ENCODE data around the gene PPP1R13B. TPM values are rescaled to one million over a fixed set of nuclear protein-coding genes. Genes with fewer than 3 reads are reported as not detected.

The PPP1R13B gene
- total RNA-seq, 1 donor from 2014 or later: 40.3 TPM

DNA sequence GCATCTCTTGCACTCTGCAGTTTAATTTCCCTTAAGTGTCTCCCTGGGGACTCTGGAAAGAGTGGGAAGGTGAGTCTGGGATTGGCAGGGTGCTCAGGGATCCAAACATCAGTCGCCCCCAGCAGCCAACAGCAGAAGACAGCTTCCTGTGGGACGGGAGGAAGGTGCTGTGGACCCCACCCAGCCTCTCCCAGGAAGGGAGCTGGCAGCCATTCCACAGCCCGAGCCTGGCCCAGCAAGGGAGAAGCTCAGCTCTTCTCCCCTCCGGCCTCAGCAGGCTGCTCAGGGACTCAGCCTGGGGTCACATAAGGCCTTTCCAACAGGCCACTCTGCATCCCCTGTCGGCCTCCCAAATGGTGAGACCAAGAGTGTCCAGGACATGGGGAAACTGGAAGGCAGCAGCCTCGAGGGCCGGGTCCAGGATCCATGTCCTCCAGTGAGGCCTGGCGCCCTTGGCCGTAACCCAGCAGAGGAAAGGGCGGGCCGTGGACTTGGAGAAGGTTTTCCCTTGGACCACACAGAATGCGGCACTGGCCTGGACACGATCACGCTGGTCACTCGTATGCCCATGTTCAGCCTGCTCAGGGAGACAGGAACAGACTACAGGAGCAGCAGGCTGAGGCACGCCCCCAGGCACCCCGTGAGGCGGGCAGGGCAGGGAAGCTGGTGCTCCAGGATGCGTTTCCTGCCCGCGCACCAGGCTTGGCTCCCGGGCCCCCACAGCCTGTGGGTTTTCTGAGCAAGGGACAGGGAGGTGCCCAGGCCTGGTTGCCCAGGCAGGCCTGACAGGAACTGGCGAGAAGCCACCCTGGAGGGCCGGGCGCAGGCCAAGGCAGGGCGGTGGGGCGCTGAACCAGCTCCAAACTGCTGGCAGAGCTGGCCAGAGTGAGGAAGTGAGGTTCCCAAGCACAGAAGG, 135.6 kb downstream of the PPP1R13B start:
- no peaks in the 10 kb centered on the region for H3K27me3 Mint-ChIP-seq
- H3K36me3 Mint-ChIP-seq (ENCODE audit: insufficient read depth): no peaks in the 10 kb centered on the region
- TF ChIP-seq, protein P1, sequence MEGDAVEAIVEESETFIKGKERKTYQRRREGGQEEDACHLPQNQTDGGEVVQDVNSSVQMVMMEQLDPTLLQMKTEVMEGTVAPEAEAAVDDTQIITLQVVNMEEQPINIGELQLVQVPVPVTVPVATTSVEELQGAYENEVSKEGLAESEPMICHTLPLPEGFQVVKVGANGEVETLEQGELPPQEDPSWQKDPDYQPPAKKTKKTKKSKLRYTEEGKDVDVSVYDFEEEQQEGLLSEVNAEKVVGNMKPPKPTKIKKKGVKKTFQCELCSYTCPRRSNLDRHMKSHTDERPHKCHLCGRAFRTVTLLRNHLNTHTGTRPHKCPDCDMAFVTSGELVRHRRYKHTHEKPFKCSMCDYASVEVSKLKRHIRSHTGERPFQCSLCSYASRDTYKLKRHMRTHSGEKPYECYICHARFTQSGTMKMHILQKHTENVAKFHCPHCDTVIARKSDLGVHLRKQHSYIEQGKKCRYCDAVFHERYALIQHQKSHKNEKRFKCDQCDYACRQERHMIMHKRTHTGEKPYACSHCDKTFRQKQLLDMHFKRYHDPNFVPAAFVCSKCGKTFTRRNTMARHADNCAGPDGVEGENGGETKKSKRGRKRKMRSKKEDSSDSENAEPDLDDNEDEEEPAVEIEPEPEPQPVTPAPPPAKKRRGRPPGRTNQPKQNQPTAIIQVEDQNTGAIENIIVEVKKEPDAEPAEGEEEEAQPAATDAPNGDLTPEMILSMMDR (IDR thresholded peaks at IDR 0.05; ENCODE audit: unreplicated experiment): no peak
- DNase-seq (ENCODE audit: low spot score, unreplicated experiment): no peak
- no peaks in the 10 kb centered on the region for H3K9me3 Mint-ChIP-seq (ENCODE audit: low read depth)
- H3K4me1 Mint-ChIP-seq (ENCODE audit: low read depth): peaks cover 6% of the 10 kb centered on the region
- no peak overlapping the region for H3K4me3 Mint-ChIP-seq (ENCODE audit: low read depth)
- H3K27ac Mint-ChIP-seq: peak overlapping the region; percentile 69

DNA sequence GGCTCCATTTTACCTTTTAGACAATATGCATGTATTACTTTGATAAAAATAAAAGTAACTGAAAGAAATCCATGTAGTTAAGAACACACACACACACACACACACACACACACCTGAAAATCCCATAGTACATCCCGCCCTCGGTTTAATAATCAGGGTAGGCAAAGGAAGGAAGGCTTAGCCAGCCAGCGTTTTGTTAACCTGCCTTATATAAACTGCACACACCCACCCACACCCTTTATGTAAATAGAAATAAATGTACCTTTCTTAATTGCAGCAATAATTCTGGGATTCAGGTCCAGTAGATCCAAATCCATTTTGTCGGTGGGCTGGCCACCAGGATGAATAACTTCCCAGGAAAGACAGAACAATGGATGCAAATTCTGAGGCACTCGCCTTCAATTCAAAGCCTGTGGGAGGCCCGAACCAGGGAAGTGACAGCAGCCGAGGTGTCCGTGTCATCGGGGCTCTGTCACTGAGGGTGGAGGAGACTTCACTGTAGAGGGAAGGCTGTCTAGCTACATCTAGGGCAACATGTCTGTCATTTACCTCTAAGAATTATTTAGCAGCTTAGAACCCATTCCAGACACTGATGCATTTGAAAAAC, 136.5 kb downstream of the PPP1R13B start:
- TF ChIP-seq, protein P1 (IDR thresholded peaks at IDR 0.05; ENCODE audit: unreplicated experiment): no peak
- Mint-ChIP-seq H3K4me3 (ENCODE audit: low read depth) (no peak overlapping the region), H3K27ac (peak overlapping the region; percentile 69), H3K27me3 (no peaks in the 10 kb centered on the region), H3K36me3 (ENCODE audit: insufficient read depth) (no peaks in the 10 kb centered on the region), H3K9me3 (ENCODE audit: low read depth) (no peaks in the 10 kb centered on the region), H3K4me1 (ENCODE audit: low read depth) (peaks cover 6% of the 10 kb centered on the region)
- DNase-seq (ENCODE audit: low spot score, unreplicated experiment): no peak

DNA sequence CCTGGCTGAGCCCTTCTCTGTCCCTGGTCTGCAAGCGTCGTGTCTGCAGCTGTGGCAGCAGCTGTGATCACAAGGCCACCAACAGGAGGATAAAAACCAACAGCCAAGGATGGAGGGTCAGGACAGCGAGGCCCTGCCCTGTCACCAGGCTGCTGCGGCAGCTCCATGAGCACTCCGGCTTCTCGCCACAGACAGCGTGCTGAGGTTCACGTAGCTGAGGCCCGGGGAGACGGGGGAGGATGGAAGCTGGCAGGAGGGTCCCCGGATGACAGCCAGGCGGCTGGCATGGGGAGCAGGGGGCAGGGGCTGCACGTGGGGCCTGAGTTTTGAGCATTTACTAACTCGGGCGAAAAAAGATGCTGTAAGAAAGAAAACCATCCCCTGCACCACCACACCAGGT, 137.6 kb downstream of the PPP1R13B start:
- H3K27me3 Mint-ChIP-seq: no peaks in the 10 kb centered on the region
- H3K27ac Mint-ChIP-seq: no peak overlapping the region
- TF ChIP-seq, protein P1 (IDR thresholded peaks at IDR 0.05; ENCODE audit: unreplicated experiment): no peak
- H3K36me3 Mint-ChIP-seq (ENCODE audit: insufficient read depth): no peaks in the 10 kb centered on the region
- DNase-seq (ENCODE audit: low spot score, unreplicated experiment): no peak
- H3K4me1 Mint-ChIP-seq (ENCODE audit: low read depth): peaks cover 4% of the 10 kb centered on the region
- H3K4me3 Mint-ChIP-seq (ENCODE audit: low read depth): no peak overlapping the region
- H3K9me3 Mint-ChIP-seq (ENCODE audit: low read depth): no peaks in the 10 kb centered on the region

DNA sequence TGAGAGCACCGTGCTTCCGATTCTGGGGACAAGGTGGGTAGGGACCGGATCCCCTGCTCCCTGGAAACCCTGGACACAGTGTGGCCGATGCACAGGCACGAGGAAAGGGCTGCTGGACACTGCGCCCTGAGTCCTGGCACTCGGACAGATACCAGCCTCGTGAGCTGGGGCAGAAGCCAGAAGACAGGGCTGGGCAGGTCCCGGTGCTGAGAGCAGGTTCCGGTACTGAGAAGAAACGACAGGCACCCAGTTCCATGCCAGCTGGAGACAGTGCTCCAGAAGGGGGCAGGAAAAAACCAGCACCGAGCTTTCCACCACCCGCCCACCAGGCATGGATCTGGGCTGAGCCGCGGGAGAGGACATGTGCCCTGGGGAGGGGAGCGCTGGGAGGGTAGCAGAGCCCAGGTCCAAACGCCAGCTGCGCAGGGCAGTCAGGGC, 138.6 kb downstream of the PPP1R13B start:
- no peaks in the 10 kb centered on the region for H3K27me3 Mint-ChIP-seq
- no peak for DNase-seq (ENCODE audit: low spot score, unreplicated experiment)
- peaks cover 2% of the 10 kb centered on the region for H3K4me1 Mint-ChIP-seq (ENCODE audit: low read depth)
- no peaks in the 10 kb centered on the region for H3K36me3 Mint-ChIP-seq (ENCODE audit: insufficient read depth)
- H3K27ac Mint-ChIP-seq: peak overlapping the region; percentile 64
- H3K9me3 Mint-ChIP-seq (ENCODE audit: low read depth): no peaks in the 10 kb centered on the region
- TF ChIP-seq, protein P1 (IDR thresholded peaks at IDR 0.05; ENCODE audit: unreplicated experiment): no peak
- H3K4me3 Mint-ChIP-seq (ENCODE audit: low read depth): no peak overlapping the region

DNA sequence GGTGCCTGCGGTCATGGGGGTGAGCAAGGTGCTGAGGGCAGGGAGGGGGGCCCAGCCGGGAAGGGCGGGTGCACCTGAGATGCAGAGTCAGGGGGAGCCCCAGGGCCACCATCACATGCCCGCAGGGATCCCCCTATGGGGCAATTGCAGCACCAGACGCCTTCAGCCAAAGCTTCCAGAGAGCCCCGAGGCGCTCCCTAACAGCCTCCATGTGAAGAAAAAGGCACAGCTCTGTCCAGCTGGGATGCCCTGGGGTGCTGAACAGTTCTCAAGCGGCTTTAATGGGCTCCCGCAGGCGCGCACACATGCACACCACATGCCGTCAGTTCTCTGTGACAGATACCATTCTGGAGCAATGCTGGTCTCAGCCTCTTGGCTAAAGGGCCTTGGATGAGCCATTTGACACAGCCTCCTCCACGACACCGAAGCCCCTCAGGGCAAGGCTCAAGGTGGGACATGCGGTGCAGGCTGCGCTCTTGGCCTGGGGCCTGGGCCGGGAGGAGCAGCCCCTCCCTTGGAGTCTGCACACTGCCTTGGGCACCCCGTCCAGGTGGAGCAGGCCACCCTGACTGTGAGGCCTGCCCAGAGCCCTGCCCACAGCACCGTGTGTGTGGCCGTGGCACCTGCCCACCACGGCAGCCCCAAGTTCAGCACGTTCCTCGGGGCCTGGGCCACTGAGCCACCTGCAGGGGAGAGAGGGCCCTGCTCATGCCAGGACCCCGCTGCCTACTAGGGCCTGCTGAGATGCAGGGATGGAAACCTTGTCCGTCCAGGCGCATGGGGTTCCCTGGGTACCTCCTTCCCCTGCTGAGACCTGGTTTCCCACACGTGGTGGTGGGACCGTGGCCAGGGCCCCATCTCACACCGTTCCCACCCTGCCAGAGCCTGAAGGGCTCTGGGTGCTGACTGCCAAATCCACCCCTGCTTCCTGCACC, 139.8 kb downstream of the PPP1R13B start:
- DNase-seq (ENCODE audit: low spot score, unreplicated experiment): no peak
- Mint-ChIP-seq H3K4me3 (ENCODE audit: low read depth) (no peak overlapping the region), H3K27ac (no peak overlapping the region), H3K27me3 (no peaks in the 10 kb centered on the region), H3K4me1 (ENCODE audit: low read depth) (no peaks in the 10 kb centered on the region), H3K36me3 (ENCODE audit: insufficient read depth) (peaks cover 2% of the 10 kb centered on the region), H3K9me3 (ENCODE audit: low read depth) (no peaks in the 10 kb centered on the region)
- TF ChIP-seq, protein P1 (IDR thresholded peaks at IDR 0.05; ENCODE audit: unreplicated experiment): no peak
